Suppressor macrophage treated with lipopolysaccharide for 1 hour (primary cell): ENCODE results near the gene GMFB.
A peak's percentile ranks its signal among the peaks of the same experiment; 100 is the strongest.

ENCODE experiments used
- DNase-seq, 3 donors: peaks; one replicate each; pipeline ENCODE4 v3.0.0-alpha.2; 2020 to 2022

GMFB gene

GRCh38 chr14:54488646-54489317 is at the start of gene GMFB:
TSS of gene GMFB (minus strand) at chr14:54488980. CDS start at chr14:54488927, 53 bp downstream.
- DNase-seq, result peak; percentile 97 to 98 (median 97)

- no peak for DNase-seq
These were observed 49.3 kb upstream of the GMFB start for GRCh38 chr14:54538055-54538454.

- no peak for DNase-seq
These were observed 48.9 kb upstream of the GMFB start for GRCh38 chr14:54537651-54538050.

GRCh38 chr14:54535646-54536045 is 46.9 kb upstream of the GMFB start:
- DNase-seq, result no peak

- no peak for DNase-seq
These were observed 46.3 kb upstream of the GMFB start for GRCh38 chr14:54535126-54535525.

- no peak for DNase-seq
These were observed 44.3 kb upstream of the GMFB start for GRCh38 chr14:54533100-54533499.

- peak in 2 of 3 donors; percentile 27 to 29 for DNase-seq
These were observed 43.6 kb upstream of the GMFB start for GRCh38 chr14:54532111-54533012.

GRCh38 chr14:54529811-54530210 is 41.0 kb upstream of the GMFB start:
- peak in 1 of 3 donors; percentile 3 for DNase-seq

- DNase-seq, result no peak
These were observed 40.2 kb upstream of the GMFB start for GRCh38 chr14:54528973-54529372.

GRCh38 chr14:54524410-54524809 is 35.6 kb upstream of the GMFB start:
- DNase-seq, result no peak

- DNase-seq, result no peak
These were observed 27.9 kb upstream of the GMFB start for GRCh38 chr14:54516709-54517108.

- no peak for DNase-seq
These were observed 26.9 kb upstream of the GMFB start for GRCh38 chr14:54515670-54516069.

- DNase-seq, result no peak
These were observed 23.6 kb upstream of the GMFB start for GRCh38 chr14:54512393-54512792.

- peak; percentile 99 to 100 (median 99) for DNase-seq
These were observed 21.0 kb upstream of the GMFB start, which contains the start of gene CGRRF1 for GRCh38 chr14:54509546-54510501. TSS of gene CGRRF1 (plus strand) at chr14:54509906. CDS start at chr14:54509960, 54 bp downstream.

GRCh38 chr14:54503486-54503885 is 14.7 kb upstream of the GMFB start:
- DNase-seq, result peak; percentile 55 to 73 (median 70)

GRCh38 chr14:54502602-54503001 is 13.8 kb upstream of the GMFB start:
- DNase-seq, result peak; percentile 66 to 90 (median 87)

- peak; percentile 76 to 78 (median 78) for DNase-seq
These were observed 12.7 kb upstream of the GMFB start for GRCh38 chr14:54501480-54501879.

- no peak for DNase-seq
These were observed 12.0 kb upstream of the GMFB start for GRCh38 chr14:54500744-54501143.

- no peak for DNase-seq
These were observed 9.8 kb upstream of the GMFB start for GRCh38 chr14:54498579-54498978.

GRCh38 chr14:54498095-54498531 is 9.3 kb upstream of the GMFB start:
- DNase-seq, result no peak

- DNase-seq, result no peak
These were observed 8.4 kb upstream of the GMFB start for GRCh38 chr14:54497224-54497623.

GRCh38 chr14:54493293-54493692 is 4.5 kb upstream of the GMFB start:
- DNase-seq, result peak in 1 of 3 donors; percentile 32
